Fibroblast of peridontal ligament (primary cell): Measurements from ENCODE around the gene CEP85.

Source experiments
- DNase-seq: peaks from one replicate; pipeline ENCODE4 v3.0.0-alpha.2; 2010; ENCODE audit errors: extremely low read depth

Gene CEP85

DNA sequence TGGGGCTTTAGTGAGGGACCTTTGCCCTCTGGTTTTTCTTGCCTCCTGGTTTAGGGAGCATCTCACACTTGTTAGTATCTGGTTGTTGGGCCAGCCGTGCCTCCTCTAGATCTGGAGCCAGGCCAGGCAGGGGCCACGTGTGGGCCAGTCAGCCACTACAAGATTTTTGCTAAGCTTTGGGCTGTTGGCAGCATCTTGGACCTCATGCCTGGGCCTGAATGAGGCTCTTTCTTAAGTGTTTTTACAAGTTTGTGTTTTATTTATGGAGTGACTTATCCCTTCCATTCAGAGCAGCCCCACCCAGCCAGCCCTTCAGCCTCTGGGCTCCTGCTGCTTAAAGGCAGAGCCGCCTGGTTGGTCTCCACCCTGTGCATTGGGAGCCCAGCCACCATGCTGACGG is 44.3 kb downstream of the CEP85 start:
- DNase-seq, result peak; percentile 85

DNA sequence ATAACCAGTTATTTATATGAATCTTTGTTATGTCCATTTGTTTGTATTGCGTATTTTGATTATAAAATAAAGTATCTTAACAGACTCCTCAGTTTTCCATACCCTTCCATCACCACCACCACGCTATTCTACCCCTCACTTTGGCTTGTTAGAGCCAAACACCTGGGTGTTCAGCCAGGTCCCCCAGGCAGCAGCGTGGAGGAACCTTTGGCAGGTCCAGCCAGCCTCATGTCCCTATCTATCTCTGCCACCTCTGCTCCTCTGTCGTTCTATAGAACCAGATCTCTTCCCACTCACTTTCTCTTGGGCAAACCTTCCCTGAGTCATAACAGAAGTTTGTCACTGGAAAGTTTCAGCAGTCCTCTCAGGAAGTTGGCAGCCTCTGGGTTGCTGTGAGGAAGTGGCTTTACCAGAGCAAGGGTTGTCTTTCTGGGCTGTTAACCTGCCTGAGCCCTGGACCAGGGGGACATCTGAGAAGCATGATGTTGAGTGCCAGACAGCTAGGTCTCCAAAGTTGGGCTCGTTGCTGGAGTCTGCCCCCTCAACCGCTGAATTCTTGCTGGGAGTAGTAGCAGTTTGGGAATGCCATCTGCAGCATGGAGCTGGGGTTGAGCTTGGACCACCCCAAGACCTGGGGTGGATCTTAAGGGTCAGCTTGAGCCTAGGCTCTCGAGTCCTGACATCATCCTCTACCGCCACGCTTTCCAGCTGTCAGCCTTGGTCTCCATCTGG is 44.9 kb downstream of the CEP85 start:
- DNase-seq, result peak; percentile 37

DNA sequence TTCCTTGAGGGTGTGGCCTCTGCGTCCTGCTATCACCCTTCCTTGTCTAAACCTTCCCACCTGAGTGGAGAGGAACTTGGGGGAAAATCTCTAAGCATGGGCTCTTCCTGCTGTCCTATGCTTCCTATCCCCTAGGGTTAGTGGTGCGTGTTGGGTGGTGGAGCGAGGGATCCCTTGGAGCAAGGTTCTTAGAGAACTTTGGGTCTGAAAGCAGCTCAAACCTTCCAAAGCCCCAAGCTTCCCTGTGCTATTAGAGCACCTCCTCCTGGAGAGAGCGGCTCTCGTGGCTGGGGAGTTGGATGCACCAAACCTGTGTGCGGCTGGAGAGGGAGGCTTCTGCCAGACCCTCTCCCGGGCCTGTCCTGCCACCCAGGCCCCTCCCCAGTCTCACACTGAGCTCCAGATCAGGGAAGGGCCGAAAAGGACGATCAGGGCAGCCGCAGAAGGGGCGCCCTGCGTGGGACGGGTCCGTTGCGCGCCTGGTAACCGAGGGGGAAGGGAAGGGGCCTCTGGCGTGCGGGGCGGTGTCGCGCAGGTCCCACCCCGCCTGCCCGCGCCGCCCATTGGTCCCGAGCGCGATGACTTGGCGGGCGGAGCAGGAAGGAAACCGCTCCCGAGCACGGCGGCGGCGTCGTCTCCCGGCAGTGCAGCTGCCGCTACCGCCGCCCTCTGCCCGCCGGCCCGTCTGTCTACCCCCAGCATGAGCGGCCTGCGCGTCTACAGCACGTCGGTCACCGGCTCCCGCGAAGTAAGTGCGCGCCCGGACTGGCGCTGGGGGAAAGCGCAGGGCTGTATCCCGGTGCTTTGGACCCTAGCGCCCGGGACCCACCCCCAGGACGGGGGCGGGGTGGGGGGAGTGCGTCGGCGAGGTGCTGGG is 45.7 kb downstream of the CEP85 start, which contains the start of gene SH3BGRL3:
Gene SH3BGRL3 (plus strand): TSS at position 631 of the 877 bp plus-strand sequence. CDS start 70 bp downstream, at position 701.
- peak; percentile 67 for DNase-seq

DNA sequence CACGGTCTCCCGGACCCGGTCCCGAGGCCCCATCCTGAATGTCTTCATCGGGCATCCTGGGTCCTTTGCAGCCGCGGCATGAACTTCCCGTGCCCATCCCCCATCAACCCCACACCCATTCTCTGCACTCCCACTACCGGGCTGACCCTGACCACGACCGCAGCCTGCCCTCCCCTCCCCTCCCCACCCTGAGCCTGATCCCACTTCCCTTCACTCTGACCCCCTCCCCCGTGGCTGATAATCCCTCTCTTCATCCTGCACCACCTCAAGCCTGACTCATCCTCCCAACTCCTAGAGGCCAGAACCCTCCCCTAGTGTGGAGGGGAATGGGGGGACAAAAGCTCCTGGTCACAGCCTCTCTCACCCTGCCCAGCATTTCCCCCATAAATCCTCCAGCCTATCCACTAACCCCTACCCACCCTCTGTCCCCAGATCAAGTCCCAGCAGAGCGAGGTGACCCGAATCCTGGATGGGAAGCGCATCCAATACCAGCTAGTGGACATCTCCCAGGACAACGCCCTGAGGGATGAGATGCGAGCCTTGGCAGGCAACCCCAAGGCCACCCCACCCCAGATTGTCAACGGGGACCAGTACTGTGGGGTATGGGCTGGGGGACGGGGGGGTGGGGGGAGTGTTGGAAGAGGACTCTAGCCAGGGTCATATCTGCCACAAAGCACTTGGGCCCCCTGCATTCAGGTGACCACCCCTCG is 46.5 kb downstream of the CEP85 start:
- DNase-seq, result no peak

DNA sequence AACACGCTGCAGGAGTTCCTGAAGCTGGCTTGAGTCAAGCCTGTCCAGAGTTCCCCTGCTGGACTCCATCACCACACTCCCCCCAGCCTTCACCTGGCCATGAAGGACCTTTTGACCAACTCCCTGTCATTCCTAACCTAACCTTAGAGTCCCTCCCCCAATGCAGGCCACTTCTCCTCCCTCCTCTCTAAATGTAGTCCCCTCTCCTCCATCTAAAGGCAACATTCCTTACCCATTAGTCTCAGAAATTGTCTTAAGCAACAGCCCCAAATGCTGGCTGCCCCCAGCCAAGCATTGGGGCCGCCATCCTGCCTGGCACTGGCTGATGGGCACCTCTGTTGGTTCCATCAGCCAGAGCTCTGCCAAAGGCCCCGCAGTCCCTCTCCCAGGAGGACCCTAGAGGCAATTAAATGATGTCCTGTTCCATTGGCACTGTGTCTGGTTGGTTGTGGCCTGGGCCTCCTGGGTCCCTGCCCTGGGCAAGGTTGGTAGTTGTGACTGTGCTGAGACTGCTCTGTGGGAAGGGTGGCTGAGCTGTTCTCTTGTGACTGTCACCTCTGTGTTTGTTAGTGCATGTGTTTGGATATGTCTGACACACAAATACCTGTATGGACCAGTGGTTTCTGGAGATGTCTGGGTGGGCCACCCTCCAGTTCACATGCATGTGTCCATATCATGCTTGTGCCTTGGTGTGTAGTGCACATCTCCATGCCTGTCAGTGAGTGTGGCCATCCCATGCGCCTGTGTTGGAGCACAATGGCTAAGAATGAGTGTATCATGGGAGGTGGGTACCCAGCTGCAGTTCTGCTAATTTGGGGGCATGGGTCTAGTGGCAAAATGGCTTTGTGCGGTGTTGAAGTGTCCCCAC is 47.3 kb downstream of the CEP85 start:
- DNase-seq, result no peak

DNA sequence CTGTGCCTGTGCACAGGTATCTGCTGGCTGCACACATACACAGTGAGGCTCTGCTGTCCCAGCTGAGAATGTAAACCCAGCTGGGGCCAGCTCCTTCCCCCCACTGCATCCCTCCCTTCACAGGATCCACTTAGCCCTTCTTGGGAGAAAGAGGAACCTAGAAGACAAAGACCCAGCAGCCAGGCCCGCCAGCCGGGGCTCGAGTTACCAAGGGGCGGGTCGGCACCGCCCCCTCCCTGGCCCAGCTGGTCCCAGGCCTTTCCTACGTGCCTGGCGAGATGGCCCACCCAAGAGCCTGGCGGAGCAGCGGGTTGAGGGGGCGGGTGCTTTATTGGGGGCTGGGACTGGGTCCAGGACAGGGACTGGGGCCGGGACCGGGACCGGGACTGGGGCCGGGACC is 48.0 kb downstream of the CEP85 start:
- no peak for DNase-seq

DNA sequence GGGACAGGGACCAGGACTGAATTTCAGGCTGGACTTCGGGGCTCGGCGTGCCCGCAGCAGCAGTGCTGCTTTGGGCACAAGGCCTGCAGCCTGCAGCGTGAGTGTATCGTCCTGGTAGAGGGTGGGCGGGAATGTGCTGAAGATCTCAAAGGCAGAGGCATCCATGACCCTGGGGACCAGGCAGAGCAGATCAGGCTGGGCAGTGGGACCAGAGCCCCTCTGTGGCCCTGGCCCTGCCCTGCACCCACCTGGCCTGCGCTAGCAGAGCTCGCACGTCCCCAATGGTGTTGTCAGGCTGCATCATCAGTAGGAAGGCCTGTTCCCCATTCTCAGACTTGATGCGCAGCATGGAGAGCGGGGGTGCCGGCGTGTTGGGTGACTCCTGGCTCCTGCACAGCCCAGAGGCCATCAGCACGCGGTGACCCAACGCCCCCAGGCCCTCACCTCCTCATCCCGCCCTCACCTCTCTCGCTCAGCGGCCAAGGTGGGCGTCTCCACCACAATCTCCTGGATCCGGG is 48.5 kb downstream of the CEP85 start:
- no peak for DNase-seq

DNA sequence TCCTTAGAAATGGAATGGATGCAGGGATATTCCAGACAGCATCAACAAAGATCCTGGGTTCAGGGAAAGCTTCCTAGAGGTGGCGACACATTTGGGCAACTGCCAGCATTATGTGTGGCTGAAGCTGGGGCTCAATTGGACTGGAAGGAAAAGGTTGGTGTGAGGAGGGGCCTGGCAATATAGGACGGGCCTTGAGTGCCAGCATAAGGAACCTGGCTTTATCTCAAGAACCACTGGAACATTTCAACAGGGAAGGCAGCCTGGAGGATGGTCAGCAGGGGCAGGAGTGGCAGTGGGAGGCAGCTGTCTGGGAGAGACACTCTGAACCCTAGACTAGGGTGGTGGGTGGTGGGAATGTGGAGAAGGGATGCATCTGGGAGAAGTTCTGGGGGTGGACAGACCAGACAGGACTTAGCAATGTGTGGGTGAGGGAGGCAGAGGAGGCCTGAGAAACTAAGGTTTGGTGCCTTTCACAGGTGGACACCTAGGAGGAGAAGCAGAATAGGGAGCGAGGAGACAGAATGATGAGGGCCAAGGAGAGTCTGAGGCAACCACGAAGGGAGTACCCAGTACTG is 49.4 kb downstream of the CEP85 start:
- no peak for DNase-seq

DNA sequence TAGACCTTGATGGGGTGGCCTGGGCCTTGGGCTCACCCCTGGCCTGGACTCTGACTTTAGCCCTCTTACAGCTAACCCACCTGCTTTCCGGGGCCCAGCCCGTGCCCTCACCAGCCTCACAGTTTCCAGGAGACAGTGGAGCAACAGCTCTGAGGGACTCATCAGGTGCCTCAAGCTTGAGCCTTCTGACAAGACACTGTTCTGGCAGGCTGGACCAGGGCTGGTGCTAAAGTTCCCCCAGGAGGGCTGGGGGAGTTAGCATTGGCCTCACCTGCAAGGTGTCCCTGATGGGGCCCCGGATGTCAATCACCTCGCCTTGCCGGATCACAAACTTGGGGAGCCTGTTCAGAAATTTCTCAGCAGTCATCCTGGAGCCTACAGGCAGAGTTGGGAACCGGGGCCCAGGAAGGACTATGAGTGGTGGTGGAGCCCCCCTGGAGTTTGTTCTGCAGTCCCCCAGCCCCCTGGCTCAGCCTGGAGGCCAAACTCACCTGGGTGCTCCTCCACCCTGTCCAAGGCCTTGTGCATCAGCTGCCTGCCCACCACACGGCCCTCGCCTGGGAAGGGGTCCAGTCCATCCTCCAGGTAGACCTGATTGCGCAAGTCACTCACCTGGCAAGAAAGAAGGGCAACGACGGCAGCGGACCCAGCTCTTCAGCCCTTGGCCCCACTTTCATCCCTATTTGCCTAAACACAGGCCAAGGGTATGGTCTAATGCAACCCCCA is 50.0 kb downstream of the CEP85 start:
- DNase-seq, result no peak

DNA sequence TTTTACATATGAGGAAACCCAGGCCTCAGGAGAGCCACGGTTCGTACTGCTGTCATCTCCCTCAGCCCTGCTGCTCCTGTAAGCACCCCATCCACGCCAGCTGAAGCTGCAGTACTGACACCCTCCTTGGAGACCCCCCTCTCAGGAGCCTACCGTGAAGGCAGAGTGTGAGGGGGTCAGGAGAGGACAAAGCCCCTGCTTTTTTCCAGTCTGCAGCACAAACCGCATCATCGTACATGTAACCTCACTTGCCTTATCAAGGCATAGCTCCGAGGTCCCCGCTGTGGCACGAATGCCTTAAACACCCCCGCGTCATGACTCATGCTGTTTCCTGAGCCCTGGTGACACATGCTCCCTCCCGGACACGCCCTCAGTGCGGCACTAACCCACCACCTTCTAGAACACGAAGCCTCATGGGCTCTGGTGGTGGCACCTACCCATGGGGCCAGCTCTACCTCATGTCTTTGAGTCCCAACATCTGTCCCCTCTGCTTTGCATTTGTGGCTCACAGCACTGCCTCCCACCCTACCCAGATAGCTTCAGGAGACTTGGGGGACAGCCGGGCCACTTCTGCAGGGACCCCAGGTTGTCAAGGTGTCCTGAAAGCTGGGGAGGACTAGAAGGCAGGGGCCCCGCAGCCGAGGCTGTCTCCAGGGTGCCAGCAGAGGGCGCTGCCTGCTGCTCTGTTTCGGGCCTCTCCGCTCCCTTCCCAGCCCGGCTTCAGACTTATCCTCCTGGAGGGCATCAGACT is 50.8 kb downstream of the CEP85 start:
- DNase-seq, result peak; percentile 78

DNA sequence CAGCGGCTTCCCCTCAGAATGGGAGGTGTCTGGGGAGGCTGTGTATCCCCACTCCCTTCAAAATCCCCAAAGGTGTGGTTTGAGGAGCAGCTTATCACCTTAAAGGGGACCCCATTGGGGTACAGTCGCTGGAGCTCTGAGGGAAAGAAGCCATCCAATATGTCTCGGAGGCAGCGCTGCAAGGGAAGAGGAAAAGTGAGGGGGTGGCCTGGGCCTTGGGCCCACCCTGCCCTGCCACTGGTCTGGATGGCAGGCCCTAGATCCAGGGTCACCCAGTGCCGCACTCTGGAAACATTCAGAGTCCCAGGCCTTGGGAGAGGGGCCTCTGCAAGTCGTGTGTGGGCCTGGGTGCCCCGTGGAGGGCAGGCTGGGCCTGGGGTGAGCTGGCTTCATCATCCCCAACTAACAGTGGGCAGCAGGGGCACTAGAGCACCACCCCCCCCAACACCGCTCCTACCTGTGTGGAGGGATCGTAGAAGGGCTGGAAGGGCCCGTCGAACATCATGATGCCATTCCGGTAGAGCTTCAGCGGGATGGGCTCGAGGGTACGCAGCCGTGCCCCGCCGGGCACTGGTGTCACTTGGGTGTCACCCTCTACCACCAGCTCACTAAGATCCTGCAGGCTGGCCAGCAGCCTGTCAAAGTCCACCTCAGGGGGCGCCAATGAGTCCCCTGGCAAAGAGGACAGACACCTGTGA is 51.5 kb downstream of the CEP85 start:
- no peak for DNase-seq

DNA sequence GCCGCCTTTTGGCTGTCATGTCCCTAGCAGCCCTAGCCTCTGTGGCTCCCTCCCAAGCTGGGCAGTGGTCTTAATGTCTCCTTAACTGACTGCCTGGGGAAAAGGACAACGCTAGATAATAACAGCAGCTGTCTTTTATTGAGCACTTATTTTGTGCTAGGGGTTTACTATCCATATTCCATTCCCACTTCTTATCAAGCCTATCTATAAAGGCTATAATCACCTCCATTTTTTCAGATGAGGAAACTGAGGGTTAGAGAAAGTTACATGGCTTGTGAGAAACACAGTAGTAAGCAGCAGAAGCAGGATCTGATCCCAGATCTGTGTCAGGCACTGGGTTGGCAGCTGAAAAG is 52.0 kb downstream of the CEP85 start:
- no peak for DNase-seq

DNA sequence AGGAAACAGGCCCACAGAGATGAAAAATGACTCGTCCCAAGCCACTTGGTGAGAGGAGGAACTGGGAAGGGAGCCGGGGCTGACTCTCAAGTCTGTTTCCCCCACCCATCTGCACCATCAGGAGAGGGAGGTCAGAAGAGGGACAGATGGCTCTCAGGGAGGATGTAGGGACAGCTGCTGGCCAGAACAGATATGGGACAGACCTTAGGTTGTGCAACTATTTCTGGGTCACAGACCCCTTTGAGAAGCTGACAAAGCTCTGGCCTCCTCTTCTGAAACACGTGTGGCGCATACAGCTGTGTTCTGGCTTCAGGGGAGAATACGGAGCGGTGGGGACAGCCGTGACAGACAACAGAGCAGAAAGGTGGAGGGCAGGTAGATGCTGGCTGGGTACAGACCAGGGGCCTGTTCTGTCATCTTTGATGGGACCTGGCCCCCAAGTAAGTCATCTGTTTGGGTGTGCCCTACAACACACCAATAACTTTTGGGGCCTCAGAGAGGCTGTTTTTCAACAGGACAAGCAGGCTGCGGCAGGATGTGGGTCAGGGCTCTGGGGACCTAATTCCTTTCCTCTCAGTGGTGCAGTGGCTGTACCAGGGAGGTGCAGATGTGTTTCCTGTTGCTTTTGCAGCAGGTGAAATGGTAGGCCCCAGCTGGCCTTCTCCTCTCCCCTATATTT is 53.2 kb downstream of the CEP85 start:
- DNase-seq, result no peak

DNA sequence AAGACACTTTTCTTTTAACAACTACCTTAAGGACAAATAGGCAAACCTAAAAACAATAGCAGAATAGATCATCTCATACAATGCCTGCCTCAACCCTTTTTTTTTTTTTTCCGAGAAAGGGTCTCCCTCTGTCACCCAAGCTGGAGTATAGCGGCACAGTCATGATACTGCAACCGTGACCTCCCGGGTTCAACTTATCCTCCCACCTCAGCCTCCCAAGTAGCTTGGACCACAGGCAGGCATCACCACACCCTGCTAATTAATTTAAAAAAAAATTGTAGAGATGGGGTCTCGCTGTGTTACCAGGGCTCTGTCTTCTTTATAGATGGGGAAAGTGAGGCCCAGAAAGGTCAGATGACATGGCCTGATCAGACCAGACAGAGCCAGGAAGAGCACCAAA is 53.8 kb downstream of the CEP85 start:
- no peak for DNase-seq

DNA sequence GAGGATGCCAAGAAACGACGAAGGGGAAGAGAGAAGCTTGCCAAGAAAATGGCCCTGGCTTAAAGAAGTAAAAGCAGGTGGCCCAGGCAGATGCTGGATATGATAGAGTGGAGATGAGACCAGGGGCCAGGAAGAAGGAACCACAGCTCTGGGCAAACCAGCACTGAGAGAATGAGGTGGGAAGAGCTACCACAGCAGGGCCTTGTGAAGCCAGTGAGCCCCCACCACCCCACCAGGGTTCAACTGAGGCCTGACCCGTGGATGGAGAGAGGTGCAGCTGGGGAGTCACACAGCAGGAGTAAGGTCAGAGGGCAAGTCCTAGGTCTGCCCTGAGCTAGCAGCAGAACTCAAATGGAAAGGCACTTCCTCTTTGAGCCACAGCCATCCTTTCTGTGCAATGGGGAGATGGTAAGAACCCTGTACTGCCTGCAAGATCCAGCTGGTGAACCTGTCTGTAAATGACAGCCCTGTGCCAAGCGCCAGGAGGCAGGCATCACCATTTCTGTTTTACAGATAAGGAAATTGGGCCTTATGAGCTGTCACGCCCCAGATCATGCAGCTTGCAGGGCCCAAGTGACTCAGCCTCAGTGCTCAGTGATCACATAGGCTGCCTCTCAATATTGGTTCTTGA is 54.4 kb downstream of the CEP85 start:
- no peak for DNase-seq

DNA sequence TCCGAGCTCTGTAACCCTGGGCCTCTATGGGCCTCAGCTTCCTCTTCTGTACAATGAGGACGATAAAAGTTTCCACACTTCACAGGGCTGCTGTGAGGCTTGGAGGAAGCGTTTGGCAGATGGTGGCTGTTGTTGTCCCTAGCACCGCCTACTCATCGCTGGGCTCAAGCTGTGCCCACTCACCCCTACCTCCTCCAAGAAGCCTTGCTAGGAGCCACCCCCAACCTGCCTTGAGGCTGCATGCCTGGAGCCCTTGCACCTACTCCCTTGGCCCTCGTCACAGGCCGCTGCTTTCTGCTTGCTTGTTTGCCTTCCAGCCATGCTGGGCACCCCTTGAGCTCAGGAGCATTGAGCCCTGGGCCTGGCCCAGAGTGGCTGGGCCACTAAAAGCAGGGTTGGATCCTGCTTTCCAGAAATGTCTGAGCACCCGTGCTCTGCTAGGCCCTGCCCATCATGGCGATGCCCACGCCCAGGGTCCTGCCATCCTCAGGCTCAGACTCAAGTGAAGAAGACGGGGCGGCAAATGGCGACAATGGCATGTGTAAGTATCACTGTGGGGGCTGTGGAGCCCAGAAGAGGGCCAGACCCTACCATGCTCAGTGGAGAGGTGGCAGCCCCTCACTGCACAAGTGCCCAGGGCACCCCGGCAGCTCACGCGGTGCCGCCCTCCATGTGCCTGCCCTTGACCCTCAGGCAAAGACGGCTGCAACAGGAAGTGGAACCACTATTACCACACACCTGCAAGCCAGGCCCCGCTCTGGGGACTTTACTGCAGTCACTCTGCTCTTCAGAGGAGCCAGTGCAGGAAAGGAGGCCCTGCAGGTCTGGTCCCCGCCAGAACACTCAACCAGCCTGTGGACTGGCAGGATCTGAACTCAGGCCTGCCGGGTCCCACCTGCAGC is 55.4 kb downstream of the CEP85 start:
- no peak for DNase-seq
